Ovary (tissue), 3 donors: Measurements from ENCODE around the gene CKLF.

Source experiments
- CTCF ChIP-seq, 3 donors: fragments of 450-650 bp in 2 of 3; fragments of 200-600 bp in 1 of 3; IDR thresholded peaks; one replicate each; pipeline versions ENCODE4 v1.5.1 to v1.8.0; 2016 to 2022; ENCODE audit warnings: antibody characterized with exemption in 3 of 3, mild to moderate bottlenecking in 1 of 3
- EP300 ChIP-seq: sonication (generic); formaldehyde crosslinking; IDR thresholded peaks from one replicate; pipeline ENCODE4 v1.6.1; 2017; ENCODE audit warnings: antibody characterized with exemption
- POLR2A ChIP-seq: fragments of 450-650 bp; IDR thresholded peaks from one replicate; pipeline ENCODE4 v1.6.1; 2017; ENCODE audit warnings: antibody characterized with exemption, mild to moderate bottlenecking, moderate library complexity
- donor health status: DM: no; HTN: no; CAD: no.

- no peak for TF ChIP-seq POLR2A
- TF ChIP-seq CTCF (IDR thresholded peaks at IDR 0.05): no peak
- no peak for TF ChIP-seq EP300
Measured at GRCh38 chr16:66614161-66614802, 61.9 kb downstream of the CKLF start.
